Esophagus muscularis mucosa (tissue), 4 donors: ENCODE data around the gene TP63.

Source experiments
- EP300 ChIP-seq: sonication (generic); formaldehyde crosslinking; IDR thresholded peaks from one replicate; pipeline ENCODE4 v1.6.1; 2017; ENCODE audit warnings: antibody characterized with exemption
- POLR2A ChIP-seq: fragments of 450-650 bp; IDR thresholded peaks from one replicate; pipeline ENCODE4 v1.6.1; 2017; ENCODE audit warnings: antibody characterized with exemption, moderate library complexity, mild to moderate bottlenecking, low read depth
- POLR2AphosphoS5 ChIP-seq, 2 donors: sonication (generic); formaldehyde crosslinking; IDR thresholded peaks; one replicate each; pipeline ENCODE4 v1.6.1; 2017; ENCODE audit warnings: antibody characterized with exemption in 2 of 2
- TF ChIP-seq, protein P1 (sequence below), 3 experiments: fragments of 200-600 bp in 2 of 3; fragments of 450-650 bp in 1 of 3; sonication (generic) in 2 of 3; IDR thresholded peaks; one replicate each; pipeline ENCODE4 v1.5.1; 2017 to 2019; ENCODE audit warnings: antibody characterized with exemption in 3 of 3, mild to moderate bottlenecking in 2 of 3, moderate library complexity in 1 of 3

DNA sequence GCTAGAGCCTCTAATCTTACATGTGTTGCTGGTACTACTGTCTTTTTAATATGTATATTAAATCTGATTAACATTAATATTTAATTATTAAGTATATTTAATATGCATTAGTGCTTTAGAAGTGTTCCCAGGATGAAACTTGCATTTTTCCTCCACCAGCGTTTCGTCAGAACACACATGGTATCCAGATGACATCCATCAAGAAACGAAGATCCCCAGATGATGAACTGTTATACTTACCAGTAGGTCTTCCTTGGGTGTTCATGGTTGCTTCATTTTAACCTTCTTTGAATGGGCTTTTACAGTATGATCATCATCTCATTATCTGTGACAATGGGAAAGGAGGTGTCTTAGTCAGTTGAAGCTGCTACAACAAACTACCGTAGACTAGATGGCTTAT is 238.0 kb downstream of the TP63 start:
- TF ChIP-seq, protein P1, sequence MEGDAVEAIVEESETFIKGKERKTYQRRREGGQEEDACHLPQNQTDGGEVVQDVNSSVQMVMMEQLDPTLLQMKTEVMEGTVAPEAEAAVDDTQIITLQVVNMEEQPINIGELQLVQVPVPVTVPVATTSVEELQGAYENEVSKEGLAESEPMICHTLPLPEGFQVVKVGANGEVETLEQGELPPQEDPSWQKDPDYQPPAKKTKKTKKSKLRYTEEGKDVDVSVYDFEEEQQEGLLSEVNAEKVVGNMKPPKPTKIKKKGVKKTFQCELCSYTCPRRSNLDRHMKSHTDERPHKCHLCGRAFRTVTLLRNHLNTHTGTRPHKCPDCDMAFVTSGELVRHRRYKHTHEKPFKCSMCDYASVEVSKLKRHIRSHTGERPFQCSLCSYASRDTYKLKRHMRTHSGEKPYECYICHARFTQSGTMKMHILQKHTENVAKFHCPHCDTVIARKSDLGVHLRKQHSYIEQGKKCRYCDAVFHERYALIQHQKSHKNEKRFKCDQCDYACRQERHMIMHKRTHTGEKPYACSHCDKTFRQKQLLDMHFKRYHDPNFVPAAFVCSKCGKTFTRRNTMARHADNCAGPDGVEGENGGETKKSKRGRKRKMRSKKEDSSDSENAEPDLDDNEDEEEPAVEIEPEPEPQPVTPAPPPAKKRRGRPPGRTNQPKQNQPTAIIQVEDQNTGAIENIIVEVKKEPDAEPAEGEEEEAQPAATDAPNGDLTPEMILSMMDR (IDR thresholded peaks at IDR 0.05), result no peak
- TF ChIP-seq POLR2A (no peak), POLR2AphosphoS5 (IDR thresholded peaks at IDR 0.05) (no peak), EP300 (no peak)
